Type B pancreatic cell (in vitro differentiated cells): Measurements from ENCODE around the gene SOX13. TPM values are rescaled to one million over a fixed set of nuclear protein-coding genes. Genes with fewer than 3 reads are reported as not detected.

Source experiments
- DNase-seq: peaks from one replicate; pipeline ENCODE4 v3.0.0; 2021; ENCODE audit warnings: mixed read lengths; ENCODE audit not compliant: unreplicated experiment; ENCODE audit errors: extremely low spot score
- H3K27ac Mint-ChIP-seq: 2 replicates; pipeline ENCODE4 v1.8.0; 2021; ENCODE audit warnings: mild to moderate bottlenecking, mixed read lengths
- H3K27me3 Mint-ChIP-seq: 2 replicates; pipeline ENCODE4 v1.8.0; 2021; ENCODE audit warnings: mixed read lengths
- H3K36me3 Mint-ChIP-seq: 2 replicates; pipeline ENCODE4 v1.8.0; 2021; ENCODE audit warnings: mixed read lengths
- H3K4me1 Mint-ChIP-seq: one replicate; pipeline ENCODE4 v1.8.0; 2021; ENCODE audit warnings: mixed read lengths; ENCODE audit not compliant: unreplicated experiment
- H3K4me3 Mint-ChIP-seq: 2 replicates; pipeline ENCODE4 v1.8.0; 2021; ENCODE audit warnings: mild to moderate bottlenecking, mixed read lengths
- H3K9me3 Mint-ChIP-seq: 2 replicates; pipeline ENCODE4 v1.8.0; 2021; ENCODE audit warnings: mixed read lengths
- CTCF ChIP-seq: fragments of 200-600 bp; sonication (generic); conservative IDR thresholded peaks from 2 replicates; pipeline ENCODE4 v1.5.0; 2021; ENCODE audit warnings: antibody characterized with exemption, mild to moderate bottlenecking
- total RNA-seq: library from RNA; stranded (reverse); gene quantifications from 2 replicates; pipeline ENCODE4 v1.2.1, GENCODE V29; 2021; ENCODE audit warnings: low replicate concordance

The SOX13 gene
- total RNA-seq, 1 donor from 2014 or later = 39.4 TPM

- no peak for TF ChIP-seq CTCF
- no peak for DNase-seq
- Mint-ChIP-seq H3K27me3 (no peaks in the 10 kb centered on the region), H3K36me3 (peaks cover 5% of the 10 kb centered on the region), H3K4me1 (no peaks in the 10 kb centered on the region), H3K9me3 (no peaks in the 10 kb centered on the region), H3K27ac (no peak overlapping the region), H3K4me3 (no peak overlapping the region)
These were observed 66.2 kb downstream of the SOX13 start for GRCh38 chr1:204139088-204139487.

GRCh38 chr1:204139952-204140351 is 67.0 kb downstream of the SOX13 start:
- TF ChIP-seq CTCF = no peak
- Mint-ChIP-seq H3K9me3 (no peaks in the 10 kb centered on the region), H3K27me3 (no peaks in the 10 kb centered on the region), H3K4me3 (no peak overlapping the region), H3K36me3 (peaks cover 10% of the 10 kb centered on the region), H3K4me1 (no peaks in the 10 kb centered on the region), H3K27ac (no peak overlapping the region)
- DNase-seq = no peak

DNA sequence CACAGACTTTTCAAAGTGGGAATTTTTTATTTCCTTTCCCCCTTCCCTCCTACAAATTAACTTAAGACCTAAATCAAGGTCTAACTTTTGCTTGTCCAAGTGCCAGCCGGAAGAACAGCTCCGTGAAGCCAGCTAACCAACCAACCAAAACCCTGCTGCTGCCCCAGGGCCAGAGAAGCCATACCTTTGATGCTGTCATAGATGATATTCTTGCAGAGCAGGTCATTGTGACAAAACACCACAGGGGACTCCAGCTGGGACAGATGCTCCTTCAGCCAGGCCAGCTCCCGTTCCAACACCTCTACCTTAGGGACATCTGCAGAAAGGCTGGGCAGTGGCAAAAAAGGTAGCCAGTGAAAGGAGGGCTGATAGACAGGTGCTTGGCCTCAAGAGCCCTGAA is 68.2 kb downstream of the SOX13 start:
- no peaks in the 10 kb centered on the region for H3K4me1 Mint-ChIP-seq
- TF ChIP-seq CTCF = no peak
- no peak overlapping the region for H3K27ac Mint-ChIP-seq
- H3K9me3 Mint-ChIP-seq = no peaks in the 10 kb centered on the region
- no peaks in the 10 kb centered on the region for H3K27me3 Mint-ChIP-seq
- no peak for DNase-seq
- H3K36me3 Mint-ChIP-seq = peaks cover 10% of the 10 kb centered on the region
- no peak overlapping the region for H3K4me3 Mint-ChIP-seq

DNA sequence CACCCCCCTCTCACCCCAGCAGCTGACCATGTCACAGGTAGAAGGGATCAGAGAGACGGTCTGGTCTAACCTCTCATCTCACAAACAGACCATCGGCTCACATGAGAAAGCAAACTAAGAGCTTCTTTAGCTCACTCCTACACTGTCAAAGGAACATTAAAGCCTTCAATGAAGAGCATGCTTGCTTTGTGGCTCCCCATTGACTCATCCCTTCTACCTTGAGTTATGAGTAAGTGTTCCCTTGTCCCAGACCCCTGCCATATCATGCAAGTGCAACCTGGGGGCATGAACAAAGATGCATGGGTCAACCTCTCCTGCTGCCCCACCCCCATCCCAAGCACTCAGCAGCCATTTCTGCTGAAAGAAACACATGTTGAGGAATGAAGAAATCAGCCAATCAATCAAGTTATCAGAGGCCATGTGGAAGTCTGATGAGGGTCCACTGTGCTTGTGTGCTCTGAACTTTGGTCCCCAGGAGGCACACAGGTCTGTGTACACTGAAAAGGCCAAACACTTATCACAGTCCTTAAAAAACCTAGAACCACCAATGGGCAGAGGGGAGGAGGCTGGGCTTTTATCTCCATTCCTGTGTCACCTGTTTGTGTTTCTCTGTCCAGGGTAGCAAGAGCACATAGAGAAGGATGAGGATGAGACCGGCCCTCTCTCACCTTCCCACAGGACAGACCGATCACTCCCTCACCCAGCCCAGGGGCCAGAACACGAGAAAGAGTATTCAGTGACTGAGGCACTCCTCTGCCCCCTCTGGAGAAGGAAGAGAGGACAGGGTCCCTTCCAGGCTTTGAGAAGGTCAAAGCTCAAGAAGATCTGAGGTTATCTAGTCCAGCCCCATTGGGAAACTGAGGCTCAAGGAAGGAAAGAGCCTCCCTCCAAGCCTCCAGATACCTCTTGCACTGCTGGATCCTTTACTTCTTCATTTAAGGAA is 69.4 kb downstream of the SOX13 start:
- Mint-ChIP-seq H3K4me1 (no peaks in the 10 kb centered on the region), H3K27me3 (no peaks in the 10 kb centered on the region), H3K36me3 (peaks cover 10% of the 10 kb centered on the region), H3K9me3 (no peaks in the 10 kb centered on the region), H3K27ac (no peak overlapping the region), H3K4me3 (no peak overlapping the region)
- TF ChIP-seq CTCF = no peak
- DNase-seq = no peak

DNA sequence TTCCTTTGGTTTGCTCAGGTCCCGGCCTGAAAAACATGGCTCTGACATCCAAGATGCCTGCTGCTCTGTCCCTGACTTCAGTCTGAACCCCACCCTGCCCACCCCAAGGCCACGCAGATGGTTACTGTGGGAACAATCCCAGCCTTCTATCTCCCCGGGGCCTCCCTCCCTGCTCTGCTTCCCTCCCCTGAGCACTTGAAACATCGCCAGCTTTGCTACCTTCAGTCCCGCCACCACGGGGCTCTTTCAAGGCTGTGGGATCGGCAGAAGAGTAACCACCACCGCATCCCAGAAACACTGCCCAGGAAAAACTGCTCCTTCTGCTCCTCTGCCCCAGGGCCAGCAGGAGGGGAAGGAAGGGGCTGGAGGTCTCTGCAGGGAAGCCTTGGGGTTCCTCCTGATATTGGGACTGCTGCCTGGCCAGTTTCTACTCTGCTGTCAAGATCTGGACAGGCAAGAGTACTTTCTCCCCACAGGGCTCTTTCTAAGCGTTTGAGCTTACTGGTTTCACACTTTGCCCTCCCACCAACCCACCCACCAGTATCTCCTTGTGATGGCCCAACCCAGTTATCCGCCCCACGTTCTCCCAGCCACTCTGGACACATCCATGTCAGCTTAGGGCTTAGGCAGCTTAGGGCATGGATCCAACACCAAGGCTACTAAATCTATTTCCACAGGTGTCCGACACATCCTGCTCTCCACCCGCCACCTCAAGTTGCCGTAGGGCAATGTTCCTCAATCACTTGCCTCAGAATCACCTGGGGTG is 70.5 kb downstream of the SOX13 start:
- no peaks in the 10 kb centered on the region for H3K4me1 Mint-ChIP-seq

More for the DNA sequence above, 70.5 kb downstream of the SOX13 start:
- no peaks in the 10 kb centered on the region for H3K27me3 Mint-ChIP-seq
- H3K27ac Mint-ChIP-seq = no peak overlapping the region
- DNase-seq = no peak
- no peak overlapping the region for H3K4me3 Mint-ChIP-seq
- TF ChIP-seq CTCF = no peak
- H3K9me3 Mint-ChIP-seq = no peaks in the 10 kb centered on the region
- H3K36me3 Mint-ChIP-seq = peaks cover 10% of the 10 kb centered on the region
